ENCODE measurements around the gene PLEKHM3.

DNA sequence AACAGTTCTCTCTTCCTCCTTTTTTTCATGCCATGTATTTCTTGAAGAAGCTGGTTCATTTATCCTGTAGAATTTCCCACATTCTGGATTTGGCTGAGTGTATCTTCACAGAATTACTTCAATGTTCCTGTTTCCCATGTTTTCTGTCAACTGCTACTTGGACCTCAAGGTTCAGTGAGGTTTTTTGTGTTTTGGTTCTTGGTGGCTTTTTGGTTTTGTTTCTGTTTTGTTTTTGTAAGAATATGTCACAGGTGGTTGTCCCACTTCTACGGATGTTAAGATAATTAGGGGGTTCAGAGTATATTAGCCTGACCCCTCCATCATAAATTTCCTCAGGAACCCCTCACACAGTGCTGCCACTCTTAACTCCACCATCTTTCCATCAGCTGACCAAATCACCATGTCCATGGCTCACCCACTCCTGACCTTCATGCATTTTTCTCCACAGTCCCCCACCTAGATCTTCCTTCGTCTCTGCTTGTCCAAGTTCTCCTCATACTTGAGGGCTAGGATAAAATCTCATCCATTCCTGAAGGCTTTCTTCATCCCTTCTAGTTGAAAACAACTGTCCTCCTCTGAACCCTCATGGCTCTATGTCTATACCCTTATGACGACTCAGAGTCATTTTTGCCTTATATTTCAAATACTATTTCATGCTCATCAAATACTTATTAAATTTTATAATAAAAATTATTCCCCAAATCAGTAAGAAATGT is 40.4 kb downstream of the PLEKHM3 start:
- no peak for TF ChIP-seq ZNF274 (IDR thresholded peaks at IDR 0.05; ENCODE audit: low read depth, low read length)
- no peak for TF ChIP-seq YY1 (IDR thresholded peaks at IDR 0.05; ENCODE audit: insufficient read depth, insufficient read length)
- TF ChIP-seq SUZ12 (IDR thresholded peaks at IDR 0.05; ENCODE audit: extremely low read depth, insufficient read depth, insufficient read length): no peak
